Central memory CD8-positive, alpha-beta T cell (primary cell): ENCODE data around the gene WDR6.
A peak's percentile ranks its signal among the peaks of the same experiment; 100 is the strongest.

ENCODE experiments used
- ATAC-seq: fragments of 150-1000 bp; cut with Tn5 transposase; replicated peaks from 2 replicates; pipeline ENCODE4 v1.10.0; 2022; ENCODE audit warnings: mild to moderate bottlenecking, moderate FRiP score, moderate number of reproducible peaks; ENCODE audit not compliant: poor library complexity, severe bottlenecking; ENCODE audit errors: extremely low read depth
- DNase-seq, 2 donors: peaks; one replicate each; pipeline ENCODE4 v3.0.0; 2021; ENCODE audit warnings: low spot score in 2 of 2
- H3K27ac Mint-ChIP-seq: one replicate; pipeline ENCODE4 v1.8.0; 2022; ENCODE audit warnings: low read depth, mild to moderate bottlenecking, moderate library complexity, mixed read lengths
- H3K27me3 Mint-ChIP-seq: one replicate; pipeline ENCODE4 v1.8.0; 2022; ENCODE audit warnings: mixed read lengths
- H3K36me3 Mint-ChIP-seq: one replicate; pipeline ENCODE4 v1.8.0; 2022; ENCODE audit warnings: mild to moderate bottlenecking, moderate library complexity, mixed read lengths; ENCODE audit not compliant: insufficient read depth
- H3K4me1 Mint-ChIP-seq: one replicate; pipeline ENCODE4 v1.8.0; 2022; ENCODE audit warnings: mixed read lengths
- H3K4me3 Mint-ChIP-seq: one replicate; pipeline ENCODE4 v1.8.0; 2022; ENCODE audit warnings: mild to moderate bottlenecking, moderate library complexity, mixed read lengths
- H3K9me3 Mint-ChIP-seq: one replicate; pipeline ENCODE4 v1.8.0; 2022; ENCODE audit warnings: mixed read lengths

Gene WDR6

GRCh38 chr3:49029563-49029884 lies 22.3 kb downstream of the WDR6 start:
- H3K36me3 Mint-ChIP-seq = peaks cover 47% of the 10 kb centered on the region

DNA sequence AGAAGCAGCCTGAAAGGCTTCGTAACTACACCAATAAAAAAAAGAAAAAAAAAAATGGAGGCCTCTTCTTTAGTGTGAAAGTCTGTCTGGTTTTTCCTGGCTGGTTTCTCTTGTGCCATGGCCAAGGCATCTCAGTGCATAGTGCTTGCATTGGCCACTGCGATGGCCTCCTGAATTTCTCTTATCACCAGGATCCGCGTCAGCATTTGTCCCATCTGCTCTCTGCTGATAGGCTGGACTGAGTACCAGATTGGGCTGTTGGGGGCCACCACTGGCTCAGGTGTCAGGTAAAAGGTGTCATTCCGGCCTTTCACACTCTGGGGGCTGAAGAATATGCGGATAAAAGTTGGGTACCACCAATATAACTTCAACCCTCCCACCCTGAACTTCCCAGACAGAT lies 23.1 kb downstream of the WDR6 start:
- no peaks in the 10 kb centered on the region for H3K27me3 Mint-ChIP-seq
- ATAC-seq (no peak), DNase-seq (no peak)
- no peaks in the 10 kb centered on the region for H3K9me3 Mint-ChIP-seq
- peaks cover 51% of the 10 kb centered on the region for H3K36me3 Mint-ChIP-seq
- H3K4me3 Mint-ChIP-seq = no peak overlapping the region
- peak overlapping the region; percentile 51 for H3K27ac Mint-ChIP-seq
- H3K4me1 Mint-ChIP-seq = peaks cover 28% of the 10 kb centered on the region

More at GRCh38 chr3:49029563-49029884, 22.3 kb downstream of the WDR6 start:
- no peak for ATAC-seq
- DNase-seq = no peak
- H3K9me3 Mint-ChIP-seq = no peaks in the 10 kb centered on the region
- H3K27me3 Mint-ChIP-seq = no peaks in the 10 kb centered on the region
- peak overlapping the region; percentile 97 for H3K27ac Mint-ChIP-seq
- H3K4me1 Mint-ChIP-seq = peaks cover 27% of the 10 kb centered on the region
- peak overlapping the region; percentile 87 for H3K4me3 Mint-ChIP-seq

- Mint-ChIP-seq H3K4me1 (peaks cover 26% of the 10 kb centered on the region), H3K27me3 (no peaks in the 10 kb centered on the region), H3K9me3 (no peaks in the 10 kb centered on the region), H3K4me3 (no peak overlapping the region), H3K27ac (no peak overlapping the region), H3K36me3 (peaks cover 62% of the 10 kb centered on the region)
- no peak for DNase-seq
- no peak for ATAC-seq
Observed at GRCh38 chr3:49032646-49033304, 25.6 kb downstream of the WDR6 start.

- Mint-ChIP-seq H3K27me3 (no peaks in the 10 kb centered on the region), H3K4me3 (no peak overlapping the region), H3K36me3 (peaks cover 58% of the 10 kb centered on the region), H3K9me3 (no peaks in the 10 kb centered on the region), H3K27ac (peak overlapping the region; percentile 19), H3K4me1 (peaks cover 10% of the 10 kb centered on the region)
- DNase-seq (no peak), ATAC-seq (no peak)
Observed at GRCh38 chr3:49034650-49035049, 27.5 kb downstream of the WDR6 start.

DNA sequence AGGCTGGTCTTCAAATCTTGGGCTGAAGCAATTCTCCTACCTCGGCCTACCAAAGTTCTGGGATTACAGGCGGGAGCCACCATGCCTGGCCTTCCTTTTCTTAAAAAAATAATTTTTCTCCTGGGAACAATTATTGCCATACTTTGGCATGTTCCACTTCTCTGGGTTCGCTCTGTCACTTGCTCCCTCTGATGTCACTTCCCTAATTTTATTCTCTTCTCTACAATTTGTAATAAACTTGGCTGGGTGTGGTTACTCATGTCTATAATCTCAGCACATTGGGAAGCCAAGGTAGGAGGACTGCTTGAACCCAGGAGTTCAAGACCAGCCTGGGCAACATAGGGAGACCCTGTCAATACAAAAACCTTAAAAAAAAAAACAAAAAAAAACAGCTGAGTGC lies 28.1 kb downstream of the WDR6 start:
- H3K36me3 Mint-ChIP-seq = peaks cover 58% of the 10 kb centered on the region
- H3K4me3 Mint-ChIP-seq = no peak overlapping the region
- DNase-seq (no peak), ATAC-seq (no peak)
- peaks cover 10% of the 10 kb centered on the region for H3K4me1 Mint-ChIP-seq
- no peak overlapping the region for H3K27ac Mint-ChIP-seq
- no peaks in the 10 kb centered on the region for H3K27me3 Mint-ChIP-seq
- H3K9me3 Mint-ChIP-seq = no peaks in the 10 kb centered on the region

GRCh38 chr3:49053543-49053942 lies 46.4 kb downstream of the WDR6 start:
- H3K4me1 Mint-ChIP-seq = peaks cover 32% of the 10 kb centered on the region
- no peaks in the 10 kb centered on the region for H3K27me3 Mint-ChIP-seq
- H3K9me3 Mint-ChIP-seq = no peaks in the 10 kb centered on the region
- H3K27ac Mint-ChIP-seq = no peak overlapping the region
- DNase-seq (no peak), ATAC-seq (no peak)
- peaks cover 48% of the 10 kb centered on the region for H3K36me3 Mint-ChIP-seq
- H3K4me3 Mint-ChIP-seq = no peak overlapping the region

GRCh38 chr3:49054344-49054862 lies 47.2 kb downstream of the WDR6 start:
- DNase-seq (no peak), ATAC-seq (no peak)
- Mint-ChIP-seq H3K27me3 (no peaks in the 10 kb centered on the region), H3K4me1 (peaks cover 32% of the 10 kb centered on the region), H3K4me3 (no peak overlapping the region), H3K36me3 (peaks cover 50% of the 10 kb centered on the region), H3K27ac (no peak overlapping the region), H3K9me3 (no peaks in the 10 kb centered on the region)

- DNase-seq (no peak), ATAC-seq (no peak)
- H3K9me3 Mint-ChIP-seq = no peaks in the 10 kb centered on the region
- H3K4me3 Mint-ChIP-seq = no peak overlapping the region
- H3K27me3 Mint-ChIP-seq = no peaks in the 10 kb centered on the region
- H3K27ac Mint-ChIP-seq = peak overlapping the region; percentile 27
- H3K4me1 Mint-ChIP-seq = peaks cover 13% of the 10 kb centered on the region
- peaks cover 45% of the 10 kb centered on the region for H3K36me3 Mint-ChIP-seq
Observed at GRCh38 chr3:49057268-49057667, 50.1 kb downstream of the WDR6 start.

DNA sequence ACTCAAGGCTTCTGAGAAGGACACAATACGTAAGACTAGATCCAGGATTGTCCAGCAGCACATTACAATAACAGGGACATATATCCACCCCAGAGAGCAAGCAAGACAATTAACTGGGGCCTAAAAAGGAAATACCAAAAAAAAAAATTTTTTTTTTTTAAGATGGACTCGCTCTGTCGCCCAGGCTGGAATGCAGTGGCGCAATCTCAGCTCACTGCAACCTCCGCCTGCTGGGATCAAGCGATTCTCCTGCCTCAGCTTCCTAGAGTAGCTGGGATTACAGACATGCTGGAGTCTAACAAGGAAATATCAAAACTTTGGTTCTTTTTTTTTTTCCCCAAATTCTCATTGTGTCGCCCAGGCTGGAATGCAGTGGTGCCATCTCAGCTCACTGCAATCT lies 50.8 kb downstream of the WDR6 start:
- Mint-ChIP-seq H3K9me3 (no peaks in the 10 kb centered on the region), H3K4me3 (no peak overlapping the region), H3K4me1 (peaks cover 9% of the 10 kb centered on the region), H3K27me3 (no peaks in the 10 kb centered on the region), H3K27ac (peak overlapping the region; percentile 27), H3K36me3 (peaks cover 41% of the 10 kb centered on the region)
- DNase-seq (no peak), ATAC-seq (no peak)
